OCI-LY7 (cell line): ENCODE data around the gene PRKD2. TPM values are rescaled to one million over a fixed set of nuclear protein-coding genes. Genes with fewer than 3 reads are reported as not detected.
A peak's percentile ranks its signal among the peaks of the same experiment; 100 is the strongest.

Source experiments
- BruUV-seq: library from RNA; stranded (reverse); fragments of 400-500 nt; replicated peaks from 2 replicates; lab custom pipeline; 2021; lab: Mats Ljungman, UMichigan
- CTCF ChIA-PET: fragments of 300-600 bp; sonication (Branson Sonifier 250); formaldehyde crosslinking; loops from one replicate; lab custom pipeline; 2022; ENCODE audit warnings: antibody characterized with exemption; ENCODE audit not compliant: unreplicated experiment; lab: Charles Lee
- POLR2A ChIA-PET: fragments of 300-600 bp; sonication (Branson Sonifier 250); formaldehyde crosslinking; loops from one replicate; lab custom pipeline; 2022; ENCODE audit warnings: antibody characterized with exemption; lab: Charles Lee
- DNase-seq: peaks from one replicate; pipeline ENCODE4 v3.0.0-alpha.2; 2015; ENCODE audit warnings: low spot score
- H2AFZ ChIP-seq: fragments of 200-600 bp; sonication (generic), shearing (Covaris generic); 2 replicates; pipeline ENCODE4 v1.6.1; 2014; ENCODE audit warnings: mild to moderate bottlenecking, antibody characterized with exemption, low read length, moderate library complexity
- H3K27ac ChIP-seq: fragments of 200-600 bp; sonication (generic); 2 replicates; pipeline ENCODE4 v1.5.1; 2014; ENCODE audit warnings: mixed run types, low read depth, mild to moderate bottlenecking, moderate library complexity, low read length, inconsistent platforms; ENCODE audit not compliant: poor library complexity, severe bottlenecking
- H3K36me3 ChIP-seq: fragments of 200-600 bp; sonication (generic); 2 replicates; pipeline ENCODE4 v1.6.1; 2014; ENCODE audit warnings: mild to moderate bottlenecking, antibody characterized with exemption, low read length, moderate library complexity, mixed read lengths; ENCODE audit not compliant: insufficient read depth
- H3K4me1 ChIP-seq: fragments of 200-600 bp; sonication (generic); 2 replicates; pipeline ENCODE4 v1.5.1; 2014; ENCODE audit warnings: mild to moderate bottlenecking, low read length; ENCODE audit not compliant: insufficient read depth, poor library complexity, severe bottlenecking
- H3K4me2 ChIP-seq: fragments of 200-600 bp; sonication (generic); 2 replicates; pipeline ENCODE4 v1.6.1; 2014; ENCODE audit warnings: mild to moderate bottlenecking, low read length
- H3K4me3 ChIP-seq: fragments of 200-600 bp; sonication (generic); 2 replicates; pipeline ENCODE4 v1.5.1; 2014; ENCODE audit warnings: mild to moderate bottlenecking, low read depth, low read length; ENCODE audit not compliant: poor library complexity, severe bottlenecking
- H3K79me2 ChIP-seq: fragments of 200-600 bp; sonication (generic); 2 replicates; pipeline ENCODE4 v1.6.1; 2016; ENCODE audit warnings: low read depth, mild to moderate bottlenecking, low read length, moderate library complexity, mixed read lengths; ENCODE audit not compliant: insufficient read depth
- H3K9me2 ChIP-seq: fragments of 200-600 bp; sonication (generic); 2 replicates; pipeline ENCODE4 v1.6.1; 2016; ENCODE audit warnings: mild to moderate bottlenecking, low read length, mixed read lengths; ENCODE audit not compliant: insufficient read depth
- H3K9me3 ChIP-seq: fragments of 200-600 bp; sonication (generic); 2 replicates; pipeline ENCODE4 v1.6.1; 2014; ENCODE audit warnings: mild to moderate bottlenecking, mixed run types, low read length, mixed read lengths
- H4K20me1 ChIP-seq: fragments of 200-600 bp; sonication (generic); 2 replicates; pipeline ENCODE4 v1.6.1; 2014; ENCODE audit warnings: mild to moderate bottlenecking, antibody characterized with exemption, low read length, moderate library complexity, mixed read lengths; ENCODE audit not compliant: insufficient read depth
- EZH2phosphoT487 ChIP-seq: fragments of 200-600 bp; sonication (generic); IDR thresholded peaks from 2 replicates; pipeline ENCODE4 v1.6.1; 2018; ENCODE audit warnings: low read depth, borderline replicate concordance, mild to moderate bottlenecking, mixed run types, antibody characterized with exemption, low read length, moderate library complexity, mixed read lengths
- intact Hi-C: fragments of 100-400 bp; cut with micrococcal nuclease; formaldehyde crosslinking; loops from one replicate; pipeline ENCODE4 v1.10.0; 2022; ENCODE audit not compliant: unreplicated experiment
- total RNA-seq, 2 experiments: library from RNA; depleted of rRNA in 1 of 2; stranded (reverse); fragments of >200 nt in 1 of 2; shearing (Covaris generic) in 1 of 2; gene quantifications; 2 replicates each; pipeline ENCODE4 v1.2.3, GENCODE V29; 2014 to 2022
- TF ChIP-seq, protein P1 (sequence below): fragments of 200-600 bp; sonication (generic); conservative IDR thresholded peaks from 2 replicates; pipeline ENCODE4 v1.5.1; 2014; ENCODE audit warnings: mild to moderate bottlenecking, antibody characterized with exemption, low read length, moderate library complexity, mixed read lengths

Gene PRKD2
- total RNA-seq, 2 experiments from 2014 or later, result 30.5 to 89.2 TPM

DNA sequence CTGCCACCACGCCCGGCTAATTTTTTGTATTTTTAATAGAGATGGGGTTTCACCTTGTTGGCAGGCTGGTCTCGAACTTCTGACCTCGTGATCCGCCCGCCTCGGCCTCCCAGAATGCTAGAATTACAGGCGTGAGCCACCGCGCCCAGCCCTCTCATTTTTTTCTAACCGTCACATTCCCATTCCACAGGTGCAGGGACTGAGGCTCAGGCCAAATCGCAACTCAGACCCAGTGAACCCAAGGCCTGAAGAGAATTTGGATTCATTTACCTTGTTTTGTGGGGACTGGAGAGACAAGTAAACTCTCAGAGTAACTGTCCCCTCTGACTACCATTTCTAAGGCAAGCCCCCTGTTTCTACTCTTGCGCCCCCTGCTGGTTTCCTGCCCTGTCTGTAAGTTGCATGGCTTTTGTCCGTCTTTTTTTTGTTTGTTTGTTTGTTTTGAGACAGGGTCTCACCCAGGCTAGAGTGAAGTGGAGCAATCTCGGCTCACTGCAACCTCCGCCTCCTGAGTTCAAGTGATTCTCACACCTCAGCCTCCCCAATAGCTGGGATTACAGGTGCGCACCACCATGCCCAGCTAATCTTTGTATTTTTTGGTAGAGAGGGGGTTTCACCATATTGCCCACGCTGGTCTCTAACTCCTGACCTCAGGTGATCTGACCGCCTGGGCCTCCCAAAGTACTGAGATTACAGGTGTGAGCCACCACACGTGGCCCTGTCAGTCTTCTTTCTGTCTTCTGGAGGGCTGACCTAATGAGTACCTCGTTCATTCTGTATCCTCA lies 31.6 kb upstream of the PRKD2 start:
- H3K4me2 ChIP-seq, result no peak overlapping the region
- TF ChIP-seq EZH2phosphoT487, result no peak
- TF ChIP-seq, protein P1, sequence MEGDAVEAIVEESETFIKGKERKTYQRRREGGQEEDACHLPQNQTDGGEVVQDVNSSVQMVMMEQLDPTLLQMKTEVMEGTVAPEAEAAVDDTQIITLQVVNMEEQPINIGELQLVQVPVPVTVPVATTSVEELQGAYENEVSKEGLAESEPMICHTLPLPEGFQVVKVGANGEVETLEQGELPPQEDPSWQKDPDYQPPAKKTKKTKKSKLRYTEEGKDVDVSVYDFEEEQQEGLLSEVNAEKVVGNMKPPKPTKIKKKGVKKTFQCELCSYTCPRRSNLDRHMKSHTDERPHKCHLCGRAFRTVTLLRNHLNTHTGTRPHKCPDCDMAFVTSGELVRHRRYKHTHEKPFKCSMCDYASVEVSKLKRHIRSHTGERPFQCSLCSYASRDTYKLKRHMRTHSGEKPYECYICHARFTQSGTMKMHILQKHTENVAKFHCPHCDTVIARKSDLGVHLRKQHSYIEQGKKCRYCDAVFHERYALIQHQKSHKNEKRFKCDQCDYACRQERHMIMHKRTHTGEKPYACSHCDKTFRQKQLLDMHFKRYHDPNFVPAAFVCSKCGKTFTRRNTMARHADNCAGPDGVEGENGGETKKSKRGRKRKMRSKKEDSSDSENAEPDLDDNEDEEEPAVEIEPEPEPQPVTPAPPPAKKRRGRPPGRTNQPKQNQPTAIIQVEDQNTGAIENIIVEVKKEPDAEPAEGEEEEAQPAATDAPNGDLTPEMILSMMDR, result peak; percentile 90
- H3K9me3 ChIP-seq, result no peaks in the 10 kb centered on the region
- H2AFZ ChIP-seq, result no peak overlapping the region
- peaks cover 17% of the 10 kb centered on the region; the same call in 1 of the 2 replicates for H3K36me3 ChIP-seq
- intact Hi-C loops, result no loop called here
- peaks cover 23% of the 10 kb centered on the region for H3K79me2 ChIP-seq
- H3K4me1 ChIP-seq, result peaks cover 50% of the 10 kb centered on the region
- peaks cover 15% of the 10 kb centered on the region; the same call in 1 of the 2 replicates for H4K20me1 ChIP-seq
- peak; percentile 66 for DNase-seq
- H3K4me3 ChIP-seq, result no peak overlapping the region
- ChIA-PET POLR2A (no interaction called here), CTCF (no interaction called here)
- H3K27ac ChIP-seq, result no peak overlapping the region
- no peaks in the 10 kb centered on the region for H3K9me2 ChIP-seq
- no TSS peak for BruUV-seq

GRCh38 chr19:46746281-46747057 lies 29.6 kb upstream of the PRKD2 start, which contains the start of gene STRN4:
TSS of gene STRN4 (minus strand) at chr19:46746450. CDS start at chr19:46746430, 20 bp downstream.
- peaks cover 15% of the 10 kb centered on the region; the same call in 1 of the 2 replicates for H4K20me1 ChIP-seq
- no peaks in the 10 kb centered on the region for H3K9me2 ChIP-seq
- H3K36me3 ChIP-seq, result peaks cover 34% of the 10 kb centered on the region
- DNase-seq, result peak; percentile 79
- no peaks in the 10 kb centered on the region for H3K9me3 ChIP-seq
- intact Hi-C loops, result no loop called here
- H3K27ac ChIP-seq, result peak within 1 kb of the TSS; percentile 62
- CTCF ChIA-PET, result no interaction called here
- peak within 1 kb of the TSS; percentile 87 for H3K4me2 ChIP-seq
- POLR2A ChIA-PET, result no interaction called here
- H3K4me3 ChIP-seq, result peak within 1 kb of the TSS; percentile 99
- H2AFZ ChIP-seq, result peak within 1 kb of the TSS; percentile 49; the same call in 1 of the 2 replicates
- peaks cover 51% of the 10 kb centered on the region for H3K4me1 ChIP-seq
- no TSS peak for BruUV-seq
- TF ChIP-seq, protein P1, result no peak
- no peak for TF ChIP-seq EZH2phosphoT487
- H3K79me2 ChIP-seq, result peaks cover 44% of the 10 kb centered on the region
